KMS-11 (cell line): ENCODE results near the gene TMEM108.

Experiments used
- H2AFZ ChIP-seq: fragments of 200-600 bp; sonication (generic); 2 replicates; pipeline ENCODE4 v1.6.1; 2016; ENCODE audit warnings: antibody characterized with exemption, mixed run types, low read depth
- H3K27ac ChIP-seq: fragments of 200-600 bp; sonication (generic); 2 replicates; pipeline ENCODE4 v1.6.1; 2016; ENCODE audit warnings: mild to moderate bottlenecking, mixed run types
- H3K27me3 ChIP-seq: fragments of 200-600 bp; sonication (generic); 2 replicates; pipeline ENCODE4 v1.6.1; 2017; ENCODE audit warnings: mild to moderate bottlenecking, low read depth, mixed run types, moderate library complexity; ENCODE audit not compliant: insufficient read depth
- H3K36me3 ChIP-seq: fragments of 200-600 bp; sonication (generic); 2 replicates; pipeline ENCODE4 v1.6.1; 2017; ENCODE audit warnings: mild to moderate bottlenecking, mixed run types; ENCODE audit not compliant: insufficient read depth
- H3K4me1 ChIP-seq: fragments of 200-600 bp; sonication (generic); 2 replicates; pipeline ENCODE4 v1.6.1; 2016; ENCODE audit warnings: mild to moderate bottlenecking, low read depth, mixed run types; ENCODE audit not compliant: poor library complexity, severe bottlenecking
- H3K4me2 ChIP-seq: fragments of 200-600 bp; sonication (generic); 2 replicates; pipeline ENCODE4 v1.7.0; 2016; ENCODE audit warnings: mild to moderate bottlenecking, mixed run types
- H3K4me3 ChIP-seq: fragments of 200-600 bp; sonication (generic); IDR thresholded peaks from 2 replicates; pipeline ENCODE4 v1.6.1; 2017; ENCODE audit warnings: low read depth, low read length, mixed read lengths; ENCODE audit not compliant: insufficient read depth
- H3K79me2 ChIP-seq: fragments of 200-600 bp; sonication (generic); 2 replicates; pipeline ENCODE4 v1.6.1; 2016; ENCODE audit warnings: low read depth, mixed run types; ENCODE audit not compliant: insufficient read depth
- H3K9ac ChIP-seq: fragments of 200-600 bp; sonication (generic); 2 replicates; pipeline ENCODE4 v1.6.1; 2016; ENCODE audit warnings: mild to moderate bottlenecking, mixed run types
- H4K20me1 ChIP-seq: fragments of 200-600 bp; sonication (generic); 2 replicates; pipeline ENCODE4 v1.6.1; 2016; ENCODE audit warnings: mild to moderate bottlenecking, mixed run types; ENCODE audit not compliant: insufficient read depth
- CTCF ChIP-seq: fragments of 200-600 bp; sonication (generic); conservative IDR thresholded peaks from 2 replicates; pipeline ENCODE4 v1.6.1; 2017; ENCODE audit warnings: low read depth, mild to moderate bottlenecking, antibody characterized with exemption, low read length, moderate library complexity, mixed read lengths

TMEM108 gene

GRCh38 chr3:133368371-133369067, 330.3 kb downstream of the TMEM108 start:
- no peak overlapping the region for H3K4me3 ChIP-seq
- no peaks in the 10 kb centered on the region for H4K20me1 ChIP-seq
- no peak overlapping the region for H3K27ac ChIP-seq
- H3K36me3 ChIP-seq = no peaks in the 10 kb centered on the region
- no peaks in the 10 kb centered on the region for H3K79me2 ChIP-seq
- H3K4me2 ChIP-seq = no peak overlapping the region
- H2AFZ ChIP-seq = no peak overlapping the region
- TF ChIP-seq CTCF = no peak
- H3K27me3 ChIP-seq = no peaks in the 10 kb centered on the region
- no peaks in the 10 kb centered on the region for H3K4me1 ChIP-seq
- H3K9ac ChIP-seq = no peak overlapping the region

GRCh38 chr3:133369068-133369440, 330.9 kb downstream of the TMEM108 start:
- no peaks in the 10 kb centered on the region for H3K79me2 ChIP-seq
- no peaks in the 10 kb centered on the region for H3K27me3 ChIP-seq
- H2AFZ ChIP-seq = no peak overlapping the region
- H3K27ac ChIP-seq = no peak overlapping the region
- H3K4me2 ChIP-seq = no peak overlapping the region
- H3K36me3 ChIP-seq = no peaks in the 10 kb centered on the region
- TF ChIP-seq CTCF = no peak
- no peak overlapping the region for H3K4me3 ChIP-seq
- H3K4me1 ChIP-seq = no peaks in the 10 kb centered on the region
- H4K20me1 ChIP-seq = no peaks in the 10 kb centered on the region
- H3K9ac ChIP-seq = no peak overlapping the region

- no peak overlapping the region for H3K9ac ChIP-seq
- H3K36me3 ChIP-seq = no peaks in the 10 kb centered on the region
- TF ChIP-seq CTCF = no peak
- H2AFZ ChIP-seq = no peak overlapping the region
- no peak overlapping the region for H3K4me2 ChIP-seq
- H3K79me2 ChIP-seq = no peaks in the 10 kb centered on the region
- H4K20me1 ChIP-seq = no peaks in the 10 kb centered on the region
- H3K4me3 ChIP-seq = no peak overlapping the region
- H3K4me1 ChIP-seq = no peaks in the 10 kb centered on the region
- no peak overlapping the region for H3K27ac ChIP-seq
- no peaks in the 10 kb centered on the region for H3K27me3 ChIP-seq
Measured at GRCh38 chr3:133371181-133371580, 333.0 kb downstream of the TMEM108 start.

- H3K4me1 ChIP-seq = no peaks in the 10 kb centered on the region
- H3K4me2 ChIP-seq = no peak overlapping the region
- no peak overlapping the region for H2AFZ ChIP-seq
- H3K27ac ChIP-seq = no peak overlapping the region
- no peaks in the 10 kb centered on the region for H3K27me3 ChIP-seq
- H3K9ac ChIP-seq = no peak overlapping the region
- H3K4me3 ChIP-seq = no peak overlapping the region
- no peaks in the 10 kb centered on the region for H4K20me1 ChIP-seq
- no peaks in the 10 kb centered on the region for H3K79me2 ChIP-seq
- no peak for TF ChIP-seq CTCF
- no peaks in the 10 kb centered on the region for H3K36me3 ChIP-seq
Measured at GRCh38 chr3:133371676-133372075, 333.5 kb downstream of the TMEM108 start.
